Sigmoid colon (tissue), 4 donors: Measurements from ENCODE around the gene CYB561A3.

ENCODE experiments used
- CTCF ChIP-seq, 4 experiments: fragments of 450-650 bp in 3 of 4; fragments of 200-600 bp in 1 of 4; IDR thresholded peaks; one replicate each; pipeline ENCODE4 v1.5.1; 2016 to 2019; ENCODE audit warnings: antibody characterized with exemption in 4 of 4, mild to moderate bottlenecking in 3 of 4, moderate library complexity in 2 of 4
- EP300 ChIP-seq, 4 donors: sonication (generic); formaldehyde crosslinking; IDR thresholded peaks; one replicate each; pipeline ENCODE4 v1.6.1; 2017; ENCODE audit warnings: antibody characterized with exemption in 4 of 4
- POLR2A ChIP-seq, 2 donors: fragments of 450-650 bp; IDR thresholded peaks; one replicate each; pipeline ENCODE4 v1.6.1; 2016; ENCODE audit warnings: antibody characterized with exemption in 2 of 2, mild to moderate bottlenecking in 2 of 2, moderate library complexity in 2 of 2
- POLR2AphosphoS5 ChIP-seq, 4 donors: sonication (generic); formaldehyde crosslinking; IDR thresholded peaks; one replicate each; pipeline ENCODE4 v1.6.1; 2017; ENCODE audit warnings: antibody characterized with exemption in 4 of 4

- TF ChIP-seq CTCF (IDR thresholded peaks at IDR 0.05) (no peak), POLR2AphosphoS5 (IDR thresholded peaks at IDR 0.05) (no peak), EP300 (IDR thresholded peaks at IDR 0.05) (no peak), POLR2A (IDR thresholded peaks at IDR 0.05) (no peak)
These were observed 42.0 kb upstream of the CYB561A3 start for GRCh38 chr11:61403658-61404057.
